ENCODE data around the gene POLD4. TPM values are rescaled to one million over a fixed set of nuclear protein-coding genes. Genes with fewer than 3 reads are reported as not detected.

The POLD4 gene
- total and polyA plus RNA-seq, 4 donors: 18.8 to 246 (median 86.0) TPM

DNA sequence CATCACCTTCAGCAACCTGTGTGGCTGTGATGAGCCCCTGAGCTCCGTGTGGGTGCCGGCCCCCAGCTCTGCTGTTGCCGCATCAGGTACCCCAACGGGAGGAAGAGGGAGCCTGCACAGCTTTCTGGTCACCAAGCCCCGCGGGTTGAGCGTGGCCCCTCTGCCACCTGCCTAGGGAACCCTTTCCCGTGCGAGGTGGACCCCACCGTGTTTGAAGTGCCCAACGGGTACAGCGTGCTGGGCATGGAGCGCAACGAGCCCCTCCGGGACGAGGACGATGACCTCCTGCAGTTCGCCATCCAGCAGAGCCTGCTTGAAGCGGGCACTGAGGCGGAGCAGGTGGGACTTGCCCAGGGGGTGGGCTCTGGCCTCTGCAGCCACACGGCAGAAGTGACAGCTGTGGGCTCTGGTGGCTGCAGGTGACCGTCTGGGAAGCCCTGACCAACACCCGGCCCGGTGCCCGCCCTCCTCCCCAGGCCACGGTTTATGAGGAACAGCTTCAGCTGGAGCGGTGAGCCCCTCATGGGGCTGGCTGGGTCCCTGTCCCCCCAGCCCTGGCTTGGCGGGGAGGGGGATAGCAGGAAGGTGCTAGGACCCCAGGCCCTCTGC lies 51.9 kb downstream of the POLD4 start:
- Histone ChIP-seq H3K9me3 (ENCODE audit: control insufficient read depth in 4 of 4, low read length in 3 of 4) (no peaks in the 10 kb centered on the region), H3K9ac (ENCODE audit: low read depth in 1 of 2, low read length in 2 of 2) (no peak overlapping the region), H3K27me3 (ENCODE audit: control insufficient read depth in 4 of 4, insufficient read depth in 4 of 4, low read length in 3 of 4) (no peaks in the 10 kb centered on the region), H3K27ac (ENCODE audit: low read depth in 1 of 2, low read length in 2 of 2) (no peak overlapping the region), H3K36me3 (ENCODE audit: control insufficient read depth in 4 of 4, insufficient read depth in 3 of 4, low read depth in 1 of 4, low read length in 3 of 4) (peaks cover 5 to 16% (median 8%) of the 10 kb centered on the region in 4 donors), H3K4me1 (ENCODE audit: control insufficient read depth in 4 of 4, insufficient read depth in 4 of 4, low read length in 3 of 4) (peaks cover 13 to 35% (median 20%) of the 10 kb centered on the region in 4 donors), H3K4me3 (ENCODE audit: low read depth in 1 of 3, low read length in 3 of 3) (no peak overlapping the region)
- no peak for TF ChIP-seq REST (IDR thresholded peaks at IDR 0.05)
- TF ChIP-seq HNF4A (conservative IDR thresholded peaks at IDR 0.05): no peak
- TF ChIP-seq GABPA (IDR thresholded peaks at IDR 0.05 in 1 of 2, conservative IDR thresholded peaks at IDR 0.05 in 1 of 2): no peak
- no peak for TF ChIP-seq JUND (IDR thresholded peaks at IDR 0.05)
- TF ChIP-seq RAD21 (IDR thresholded peaks at IDR 0.05): no peak
- TF ChIP-seq MAX (IDR thresholded peaks at IDR 0.05): no peak
- no peak for TF ChIP-seq ATF3 (IDR thresholded peaks at IDR 0.05)
- TF ChIP-seq TAF1 (conservative IDR thresholded peaks at IDR 0.05): no peak
- no peak for TF ChIP-seq FOXA1 (IDR thresholded peaks at IDR 0.05)
- TF ChIP-seq HNF4G (IDR thresholded peaks at IDR 0.05): no peak
- 95% methylated on average over 28 of the region's 28 CpGs for WGBS
- DNase-seq (ENCODE audit: low spot score): no peak

Small RNA genes lying within 50 kb of the gene (small RNA-seq; reads per million reads assigned to genes)
- gene RN7SKP239 (not detected), gene RNU6-1238P (not detected)

Other genes starting within 250 kb of the POLD4 start
- gene KDM2A, start 234.3 kb downstream of the POLD4 start, total RNA-seq: 10 to 100 TPM; 25.2 to 44.9 TPM
- 10 to 100 TPM in 1 of 2 donors, 1 to 10 TPM in 1; 8.3 to 19.6 TPM for gene KDM2A, start 234.3 kb downstream of the POLD4 start, polyA plus RNA-seq
- 10 to 100 TPM; 35.0 to 41.4 TPM for gene GRK2, start 87.1 kb downstream of the POLD4 start, total RNA-seq
- gene GRK2, start 87.1 kb downstream of the POLD4 start, polyA plus RNA-seq: 10 to 100 TPM; 13.4 to 28.4 TPM
- 10 to 100 TPM in 1 of 2 donors, 1 to 10 TPM in 1; 5.6 to 15.0 TPM for gene ANKRD13D, start 64.2 kb downstream of the POLD4 start, total RNA-seq
- 1 to 10 TPM; 5.5 to 6.1 TPM for gene ANKRD13D, start 64.2 kb downstream of the POLD4 start, polyA plus RNA-seq
- 10 to 100 TPM in 1 of 2 donors, 1 to 10 TPM in 1; 4.8 to 10.4 TPM for gene SSH3, start 50.0 kb downstream of the POLD4 start, total RNA-seq
- 1 to 10 TPM; 7.6 to 8.7 TPM for gene SSH3, start 50.0 kb downstream of the POLD4 start, polyA plus RNA-seq
- under 1 TPM; 0.17 to 0.23 TPM for gene CLCF1, start 20.1 kb upstream of the POLD4 start, total RNA-seq
- 1 to 10 TPM in 1 of 2 donors, under 1 TPM in 1; 0.14 to 1.8 TPM for gene CLCF1, start 20.1 kb upstream of the POLD4 start, polyA plus RNA-seq
- gene RAD9A, start 38.4 kb upstream of the POLD4 start, total RNA-seq: 1 to 10 TPM; 5.9 to 8.6 TPM
- gene RAD9A, start 38.4 kb upstream of the POLD4 start, polyA plus RNA-seq: 1 to 10 TPM; 4.5 to 5.4 TPM
- 10 to 100 TPM; 62.4 to 92.9 TPM for gene PPP1CA, start 48.3 kb upstream of the POLD4 start, total RNA-seq
- gene PPP1CA, start 48.3 kb upstream of the POLD4 start, polyA plus RNA-seq: 10 to 100 TPM; 74.2 to 77.6 TPM
- 1 to 10 TPM; 2.3 to 4.4 TPM for gene TBC1D10C, start 50.5 kb upstream of the POLD4 start, total RNA-seq
- gene TBC1D10C, start 50.5 kb upstream of the POLD4 start, polyA plus RNA-seq: 1 to 10 TPM; 1.1 to 1.6 TPM
- gene CARNS1, start 62.1 kb upstream of the POLD4 start, total RNA-seq: under 1 TPM; 0.05 to 0.08 TPM
- gene CARNS1, start 62.1 kb upstream of the POLD4 start, polyA plus RNA-seq: under 1 TPM; 0.12 to 0.19 TPM
- 10 to 100 TPM; 42.2 to 49.6 TPM for gene RPS6KB2, start 74.9 kb upstream of the POLD4 start, total RNA-seq
- gene RPS6KB2, start 74.9 kb upstream of the POLD4 start, polyA plus RNA-seq: 10 to 100 TPM; 31.5 to 33.2 TPM
- 1 to 10 TPM; 3.9 to 5.0 TPM for gene PTPRCAP, start 84.1 kb upstream of the POLD4 start, total RNA-seq
- 1 to 10 TPM; 2.9 to 6.2 TPM for gene PTPRCAP, start 84.1 kb upstream of the POLD4 start, polyA plus RNA-seq
- 10 to 100 TPM; 34.4 to 41.4 TPM for gene CORO1B, start 89.9 kb upstream of the POLD4 start, total RNA-seq
- 10 to 100 TPM; 14.1 to 38.4 TPM for gene CORO1B, start 89.9 kb upstream of the POLD4 start, polyA plus RNA-seq
- not detected for gene GPR152, start 99.2 kb upstream of the POLD4 start, total RNA-seq
- not detected for gene GPR152, start 99.2 kb upstream of the POLD4 start, polyA plus RNA-seq
- 1 to 10 TPM; 2.1 to 2.9 TPM for gene CABP4, start 101.8 kb upstream of the POLD4 start, total RNA-seq
- 1 to 10 TPM in 1 of 2 donors, under 1 TPM in 1; 0.85 to 1.2 TPM for gene CABP4, start 101.8 kb upstream of the POLD4 start, polyA plus RNA-seq
- 10 to 100 TPM; 10.2 to 50.8 TPM for gene TMEM134, start 115.7 kb upstream of the POLD4 start, total RNA-seq
- 10 to 100 TPM; 76.3 to 86.9 TPM for gene TMEM134, start 115.7 kb upstream of the POLD4 start, polyA plus RNA-seq
- gene AIP, start 129.5 kb upstream of the POLD4 start, total RNA-seq: 10 to 100 TPM; 17.6 to 21.5 TPM
- gene AIP, start 129.5 kb upstream of the POLD4 start, polyA plus RNA-seq: 10 to 100 TPM; 24.7 to 28.2 TPM
- 1 to 10 TPM; 3.2 to 6.9 TPM for gene PITPNM1, start 151.8 kb upstream of the POLD4 start, total RNA-seq
- 1 to 10 TPM; 1.3 to 9.3 TPM for gene PITPNM1, start 151.8 kb upstream of the POLD4 start, polyA plus RNA-seq
- gene CDK2AP2, start 154.6 kb upstream of the POLD4 start, total RNA-seq: 10 to 100 TPM; 14.1 to 32.5 TPM
- 100 to 1,000 TPM in 1 of 2 donors, 10 to 100 TPM in 1; 80.7 to 126 TPM for gene CDK2AP2, start 154.6 kb upstream of the POLD4 start, polyA plus RNA-seq
- not detected for gene CABP2, start 169.9 kb upstream of the POLD4 start, total RNA-seq
- gene CABP2, start 169.9 kb upstream of the POLD4 start, polyA plus RNA-seq: not detected
- 100 to 1,000 TPM in 1 of 2 donors, 10 to 100 TPM in 1; 25.6 to 228 TPM for gene GSTP1, start 230.3 kb upstream of the POLD4 start, total RNA-seq
- gene GSTP1, start 230.3 kb upstream of the POLD4 start, polyA plus RNA-seq: 10 to 100 TPM; 35.1 to 54.5 TPM